HG03025 (cell line): ENCODE results near the gene KLK10.

Experiments
- ATAC-seq: cut with Tn5 transposase; IDR thresholded peaks from one replicate; pipeline ENCODE4 v1.9.1; 2021; ENCODE audit warnings: mild to moderate bottlenecking, moderate library complexity; ENCODE audit not compliant: unreplicated experiment, low FRiP score

The KLK10 gene

DNA sequence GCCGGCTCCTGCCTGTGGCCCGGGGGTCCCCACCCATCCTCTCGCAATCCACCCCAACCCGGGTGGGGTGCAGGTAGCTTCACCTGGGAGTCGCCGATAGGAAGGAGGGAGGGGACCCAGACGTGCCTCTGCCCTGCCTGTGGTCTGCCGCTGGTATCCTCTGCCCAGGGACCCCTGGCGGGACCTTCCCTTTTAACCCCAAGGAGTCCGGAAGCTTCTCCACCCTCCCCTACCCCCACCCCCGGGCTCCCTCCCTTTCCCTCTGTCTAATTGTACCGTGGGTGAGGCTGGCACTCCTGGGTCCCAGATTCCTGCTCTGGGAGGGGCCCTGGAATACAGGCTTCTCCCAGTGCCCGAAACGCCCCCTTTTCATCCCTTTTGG, at the start of gene KLK10:
Gene KLK10, minus strand, starts transcription at position 166 of the 382 bp plus-strand sequence. CDS start 579 bp downstream, outside the sequence.
- ATAC-seq, result no peak

GRCh38 chr19:51066393-51067186, 47.1 kb upstream of the KLK10 start:
- ATAC-seq, result no peak

GRCh38 chr19:51065221-51065960, 45.9 kb upstream of the KLK10 start:
- ATAC-seq, result no peak

DNA sequence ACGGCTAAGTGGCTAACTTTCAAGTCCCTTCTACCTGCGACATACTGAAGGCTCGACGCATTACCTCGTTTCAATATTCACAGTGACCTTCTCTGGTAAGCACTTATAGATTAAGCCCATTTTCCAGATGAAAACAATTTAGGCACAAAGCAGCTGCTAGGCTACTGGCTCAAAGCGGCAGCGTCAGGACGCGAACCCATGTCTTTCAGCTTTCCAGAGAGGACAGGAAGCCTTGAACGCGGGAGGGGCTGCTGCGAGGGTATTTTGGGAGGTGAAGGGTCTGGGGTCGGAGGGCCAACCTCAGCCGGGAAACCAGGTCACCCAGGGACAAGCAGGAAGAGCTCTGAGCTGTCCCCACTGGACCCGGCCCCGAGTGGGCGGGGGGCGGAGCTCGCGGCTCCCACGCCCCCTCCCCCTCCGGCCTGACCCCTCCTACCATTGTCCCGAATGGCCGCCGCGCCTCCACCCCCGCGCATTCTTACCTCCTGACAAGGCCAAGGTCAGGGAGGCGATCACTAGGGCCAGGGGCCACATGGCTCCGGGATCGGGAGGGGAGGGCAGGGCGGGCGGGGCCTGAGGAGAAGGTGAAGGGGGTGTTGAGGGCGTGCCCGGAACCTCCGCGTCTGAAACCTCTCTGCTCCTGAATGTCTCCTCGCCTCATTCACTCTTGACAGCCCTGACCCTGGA, 45.2 kb upstream of the KLK10 start, which contains the start of gene KLK13:
Gene KLK13, minus strand, starts transcription at position 559 of the 687 bp plus-strand sequence. Its CDS starts 25 bp downstream, at position 534.
- ATAC-seq, result no peak

GRCh38 chr19:51063664-51064063, 44.2 kb upstream of the KLK10 start:
- ATAC-seq, result no peak

DNA sequence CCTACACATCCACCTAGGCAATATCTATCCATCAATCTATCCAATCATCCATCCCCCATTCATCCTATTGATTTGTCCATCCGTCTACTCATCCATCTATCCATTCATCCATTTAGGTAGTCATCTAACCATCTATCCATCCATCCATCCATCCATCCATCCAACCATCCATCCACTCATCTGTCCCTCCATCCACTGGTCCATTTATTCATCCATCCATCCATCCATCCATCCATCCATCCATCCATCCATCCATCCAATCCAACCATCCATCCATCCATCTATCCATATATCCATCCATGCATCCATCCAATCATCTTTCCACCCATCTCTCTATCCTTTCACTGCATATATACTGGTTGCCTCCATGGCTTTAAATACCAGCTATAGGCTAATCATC, 41.5 kb upstream of the KLK10 start:
- no peak for ATAC-seq

- ATAC-seq, result no peak
These were observed 40.8 kb upstream of the KLK10 start for GRCh38 chr19:51060336-51060735.

- ATAC-seq, result no peak
These were observed 40.2 kb upstream of the KLK10 start for GRCh38 chr19:51059715-51060114.

DNA sequence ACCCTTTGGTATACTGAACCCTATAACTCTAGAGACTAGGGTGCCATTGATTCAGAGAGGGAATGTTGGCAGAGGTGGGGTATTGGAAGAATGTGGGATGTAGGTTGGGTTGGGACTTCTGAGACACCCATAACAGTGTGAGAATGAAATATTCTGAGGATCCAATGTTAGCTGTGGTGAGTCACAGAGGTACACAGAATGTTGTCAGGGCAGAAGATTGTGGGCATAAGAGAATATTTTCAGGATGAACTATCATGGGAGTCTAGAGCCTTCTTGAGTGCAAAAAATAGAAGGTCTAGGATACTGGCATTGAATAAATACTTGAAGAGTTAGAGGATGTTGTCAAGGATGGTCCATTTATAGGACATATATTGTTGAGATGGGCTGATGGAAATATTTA, 36.4 kb upstream of the KLK10 start:
- ATAC-seq, result no peak

- ATAC-seq, result no peak
These were observed 27.5 kb upstream of the KLK10 start for GRCh38 chr19:51047031-51047335.

DNA sequence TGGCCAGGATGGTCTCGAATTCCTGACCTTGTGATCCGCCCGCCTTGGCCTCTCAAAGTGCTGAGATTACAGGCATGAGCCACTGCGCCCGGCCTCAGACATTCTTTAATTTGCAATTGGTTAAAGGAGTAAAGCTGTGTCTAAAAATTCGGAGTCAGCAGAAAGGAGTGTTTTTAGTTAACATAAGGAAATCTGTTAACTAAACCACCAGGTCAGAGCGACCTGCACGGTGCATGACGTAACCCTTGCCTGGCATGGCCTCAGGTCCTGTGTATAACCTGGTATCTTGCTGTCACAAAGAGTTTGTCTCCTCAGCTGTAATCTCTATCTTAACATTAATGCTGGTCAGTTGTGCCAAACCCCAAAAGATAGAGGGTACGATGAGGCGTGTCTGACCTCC, 24.8 kb upstream of the KLK10 start:
- no peak for ATAC-seq

- no peak for ATAC-seq
These were observed 24.0 kb upstream of the KLK10 start for GRCh38 chr19:51043497-51043896.

DNA sequence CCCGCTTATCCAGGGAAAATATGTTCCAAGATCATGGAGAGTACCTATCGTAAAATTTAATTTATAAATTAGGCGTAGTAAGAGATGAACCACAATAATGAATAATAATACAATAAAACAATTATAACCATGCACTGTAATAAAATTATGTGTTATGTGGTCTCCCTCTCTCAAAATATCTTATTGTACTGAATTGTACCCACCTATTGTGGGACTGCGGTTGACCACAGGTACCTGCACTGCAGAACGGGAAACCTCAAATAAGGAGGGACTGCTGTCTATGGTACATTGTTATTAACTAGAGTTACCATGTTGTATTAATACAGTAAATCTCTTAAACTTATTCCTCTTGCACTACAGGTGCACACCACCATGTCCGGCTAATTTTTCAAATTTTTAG, 20.6 kb upstream of the KLK10 start:
- no peak for ATAC-seq

GRCh38 chr19:51036519-51036918, 17.0 kb upstream of the KLK10 start:
- no peak for ATAC-seq

DNA sequence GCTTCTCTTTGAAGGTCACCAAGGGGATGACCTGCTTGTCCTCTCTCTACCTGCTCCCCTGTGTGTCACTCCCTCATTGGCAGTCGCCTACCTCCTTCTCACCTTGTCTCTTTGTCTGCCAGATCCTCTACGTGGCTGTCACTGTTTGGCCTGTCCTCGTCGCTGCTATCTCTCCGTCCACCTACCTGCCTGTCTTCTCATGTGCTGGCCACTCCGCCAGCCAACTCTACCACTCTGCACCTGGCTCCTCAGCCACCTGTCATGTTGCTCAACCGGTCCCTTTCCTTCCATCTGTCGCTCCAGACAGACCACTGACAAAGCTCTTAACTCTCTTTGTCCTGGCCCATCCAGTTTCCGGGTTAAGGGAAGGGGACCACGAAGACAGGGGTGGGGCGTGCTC, 15.2 kb upstream of the KLK10 start, which contains the start of gene KLK12:
Gene KLK12, minus strand, starts transcription at position 299 of the 400 bp plus-strand sequence. CDS start 381 bp downstream, outside the sequence.
- ATAC-seq, result no peak

- no peak for ATAC-seq
These were observed 12.3 kb upstream of the KLK10 start for GRCh38 chr19:51031880-51032225.

DNA sequence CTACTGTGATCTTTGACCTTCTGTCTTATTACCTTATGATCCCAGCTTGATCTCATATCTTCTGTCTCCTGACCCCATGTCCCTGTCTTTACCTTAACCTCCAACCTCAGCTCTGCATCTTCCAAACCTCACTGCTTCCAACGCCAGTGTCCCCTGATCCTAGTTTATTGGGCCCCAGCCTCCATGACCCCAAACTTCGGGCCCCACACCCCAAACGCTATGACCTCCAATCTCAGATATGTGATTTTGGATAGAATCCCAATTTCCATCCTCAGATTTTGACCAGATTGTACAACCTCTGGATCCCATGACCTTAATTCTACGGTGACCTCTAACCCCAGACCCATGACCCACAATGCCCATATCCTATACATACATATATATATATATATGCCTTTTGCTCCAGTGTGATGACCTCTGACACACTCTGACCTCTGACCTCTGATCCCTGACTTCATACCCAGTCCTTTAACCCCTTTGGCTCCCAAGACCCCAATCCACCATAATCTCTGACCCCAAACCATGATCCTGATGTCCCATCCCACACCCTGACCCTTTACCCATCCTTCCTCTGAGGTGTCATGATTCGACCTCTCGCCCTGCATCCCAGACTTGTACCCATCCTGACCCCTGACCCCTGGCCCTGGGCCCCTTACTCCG, 11.8 kb upstream of the KLK10 start:
- no peak for ATAC-seq

DNA sequence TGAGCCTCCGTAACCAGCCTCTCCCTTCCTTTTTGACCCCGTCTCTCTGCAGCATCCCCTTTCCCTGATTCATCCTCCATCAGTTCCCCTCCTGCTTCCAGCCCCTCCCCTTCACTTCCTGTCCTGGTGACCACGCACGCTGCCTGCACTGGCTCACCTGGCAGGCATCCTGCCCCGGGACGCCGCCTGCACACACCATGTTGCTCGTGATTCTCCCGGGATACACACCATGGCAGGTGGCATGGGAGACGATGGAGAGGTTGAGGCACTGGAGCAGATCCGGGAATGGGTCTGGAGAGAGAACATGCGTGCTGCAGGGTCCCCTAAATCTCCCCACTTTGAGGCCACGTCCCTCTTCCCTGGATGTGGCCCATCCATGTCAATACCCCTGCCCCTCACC, 11.1 kb upstream of the KLK10 start:
- ATAC-seq, result no peak

DNA sequence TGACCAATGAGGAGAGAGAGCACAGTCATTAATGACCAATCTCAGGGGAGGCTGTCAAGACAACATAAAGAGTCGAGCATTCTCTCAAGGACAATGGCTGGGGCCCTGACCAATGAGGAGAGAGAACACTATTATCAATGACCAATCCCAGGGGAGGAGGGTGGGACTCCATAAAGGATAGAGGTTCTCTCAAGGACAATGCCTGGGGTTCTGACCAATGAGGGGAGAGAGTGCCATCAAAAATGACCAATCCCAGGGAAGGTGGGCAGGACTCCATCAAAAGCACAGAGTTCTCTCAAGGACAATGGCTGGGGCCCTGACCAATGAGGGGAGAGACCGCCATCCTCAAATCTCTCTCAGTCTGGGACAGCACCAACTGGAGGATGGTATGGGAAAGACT, 10.2 kb upstream of the KLK10 start:
- no peak for ATAC-seq

GRCh38 chr19:51027873-51028272, 8.4 kb upstream of the KLK10 start:
- no peak for ATAC-seq
